Activated CD4-positive, CD25-positive, alpha-beta regulatory T cell treated with anti-CD3 and anti-CD28 coated beads, Interleukin-2, amount 50 U/mL, for 24 hours (primary cell): Measurements from ENCODE around the gene NEXN.
A peak's percentile ranks its signal among the peaks of the same experiment; 100 is the strongest.

Experiments used
- ATAC-seq, 2 donors: fragments of 150-1000 bp; cut with Tn5 transposase; one replicate each; pipeline ENCODE4 v1.10.0; 2021; ENCODE audit warnings: mild to moderate bottlenecking in 1 of 2, moderate library complexity in 1 of 2

NEXN gene

DNA sequence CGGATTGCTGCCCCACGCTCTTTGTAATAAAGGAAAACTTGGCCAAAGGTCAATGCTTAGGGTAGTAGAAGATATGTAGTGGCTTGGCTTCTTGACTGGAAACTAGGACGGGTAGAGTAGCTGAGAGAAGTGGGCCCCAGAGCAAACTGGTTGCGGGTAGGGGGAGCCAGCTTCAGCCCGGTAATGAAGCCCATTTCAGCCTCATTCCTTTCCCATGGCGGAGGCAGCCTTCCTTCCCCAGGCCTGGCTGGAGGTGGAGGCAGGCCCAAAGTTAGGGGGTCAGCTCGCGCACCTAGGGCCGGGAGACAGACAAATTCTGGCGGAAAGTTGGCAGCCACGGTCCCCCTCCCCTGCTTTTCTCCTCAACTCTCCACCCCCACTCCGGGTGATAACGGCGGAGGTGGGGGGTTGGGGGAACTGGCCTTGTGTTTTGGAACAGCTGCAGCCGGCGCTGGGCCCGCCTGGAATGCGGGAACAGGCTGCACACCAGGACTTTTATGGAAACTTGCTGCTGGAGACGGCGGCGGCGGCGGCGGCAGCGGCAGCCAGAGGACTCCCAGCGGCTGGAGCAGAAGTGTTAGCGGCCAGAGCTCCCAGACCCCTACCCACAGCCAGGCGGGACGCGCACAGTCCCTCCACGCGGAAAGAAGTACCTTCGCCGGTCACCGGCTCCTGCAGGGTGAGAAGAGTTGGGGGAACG is at the start of gene NEXN:
Gene NEXN (plus strand): TSS at position 544 of the 700 bp plus-strand sequence. CDS start 27,483 bp downstream, outside the sequence.
- no peak for ATAC-seq

DNA sequence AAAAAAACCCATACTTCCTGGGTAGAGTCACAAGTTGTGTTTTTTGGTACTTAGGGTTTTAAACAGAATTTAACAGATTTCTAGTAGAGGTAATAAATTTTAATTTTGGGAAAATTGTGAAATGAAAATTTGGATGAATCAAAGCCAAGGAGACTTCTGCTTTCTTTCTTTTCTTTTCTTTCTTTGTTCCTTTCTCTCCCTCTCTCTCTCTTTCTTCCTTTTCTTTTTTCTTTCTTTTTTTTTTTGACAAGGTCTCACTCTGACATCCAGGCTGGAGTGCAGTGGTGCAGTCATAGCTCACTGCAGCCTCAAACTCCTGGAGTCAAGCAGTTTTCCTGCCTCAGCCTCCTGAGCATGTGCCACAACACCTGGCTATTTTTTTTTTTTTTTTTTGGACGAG is 46.9 kb upstream of the NEXN start:
- ATAC-seq: no peak

DNA sequence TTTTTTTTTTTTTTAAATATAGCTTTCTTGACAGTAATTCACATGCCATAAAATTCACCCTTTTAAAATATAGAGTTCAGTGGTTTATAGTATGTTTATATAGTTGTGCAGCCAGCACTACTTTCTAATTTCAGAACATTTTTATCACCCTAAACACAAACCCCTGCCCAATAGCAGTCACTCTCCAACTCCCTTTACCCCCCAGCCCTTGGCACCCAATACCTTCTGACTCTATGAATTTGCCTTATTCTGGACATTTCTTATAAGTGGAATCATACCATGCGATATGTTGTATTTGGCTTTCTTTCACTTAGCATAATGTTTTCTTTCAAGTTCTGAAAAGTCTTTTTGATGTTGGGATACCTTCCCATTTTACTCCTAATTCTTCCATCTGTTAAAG is 42.5 kb upstream of the NEXN start:
- ATAC-seq: no peak

DNA sequence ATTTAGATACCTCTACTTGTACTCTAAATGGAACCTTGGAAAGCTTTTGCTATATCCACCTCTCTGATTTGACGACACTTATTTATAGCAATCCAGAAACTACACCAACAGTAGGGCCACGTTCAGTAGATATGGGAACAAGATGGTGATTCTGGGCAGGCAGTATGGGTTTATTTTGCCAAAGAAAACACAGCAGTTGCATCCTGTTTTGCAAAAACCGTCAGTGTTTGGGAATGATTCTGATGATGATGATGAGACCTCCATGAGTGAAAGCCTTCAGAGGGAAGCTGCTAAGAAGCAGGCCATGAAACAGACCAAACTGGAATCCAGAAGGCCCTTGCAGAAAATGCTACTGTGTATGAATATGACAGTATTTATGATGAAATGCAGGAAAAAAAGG is 41.5 kb upstream of the NEXN start:
- no peak for ATAC-seq

DNA sequence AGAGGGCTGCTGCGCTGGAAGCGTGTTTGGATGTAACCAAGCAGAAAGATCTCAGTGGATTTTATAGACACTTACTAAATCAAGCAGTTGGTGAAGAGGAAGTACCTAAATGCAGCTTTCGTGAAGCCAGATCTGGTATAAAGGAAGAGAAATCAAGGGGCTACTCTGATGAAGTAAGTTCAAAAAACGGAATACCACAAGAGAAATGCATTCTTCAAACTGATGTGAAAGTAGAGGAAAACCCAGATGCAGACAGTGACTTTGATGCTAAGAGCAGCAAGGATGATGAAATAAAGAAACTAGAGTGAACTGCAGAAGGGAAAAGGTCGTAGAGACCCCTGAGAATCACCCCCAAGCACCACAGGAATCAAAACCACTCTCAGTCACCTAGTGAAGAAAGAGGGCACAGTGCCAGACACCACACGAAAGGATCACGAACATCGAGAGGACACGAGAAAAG is 40.8 kb upstream of the NEXN start:
- no peak for ATAC-seq

DNA sequence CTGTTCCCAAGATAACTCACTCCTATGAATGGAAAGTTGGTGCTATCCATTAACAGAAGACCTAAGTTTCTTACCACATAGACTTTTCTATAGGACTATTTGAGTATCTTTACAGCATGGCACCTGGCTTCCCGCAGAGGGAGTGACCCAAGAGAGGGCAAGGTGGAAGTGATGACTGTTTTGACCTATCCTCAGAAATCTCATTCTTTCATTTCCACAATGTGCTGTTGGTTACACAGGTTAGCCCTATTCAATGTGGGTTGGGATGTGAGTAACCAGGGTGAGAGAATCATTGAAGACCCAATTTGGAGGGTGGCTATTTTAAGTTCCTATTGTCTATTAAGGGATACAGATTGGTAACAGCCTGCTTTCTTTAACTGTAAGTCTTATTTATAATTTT is 38.3 kb upstream of the NEXN start:
- ATAC-seq: no peak

DNA sequence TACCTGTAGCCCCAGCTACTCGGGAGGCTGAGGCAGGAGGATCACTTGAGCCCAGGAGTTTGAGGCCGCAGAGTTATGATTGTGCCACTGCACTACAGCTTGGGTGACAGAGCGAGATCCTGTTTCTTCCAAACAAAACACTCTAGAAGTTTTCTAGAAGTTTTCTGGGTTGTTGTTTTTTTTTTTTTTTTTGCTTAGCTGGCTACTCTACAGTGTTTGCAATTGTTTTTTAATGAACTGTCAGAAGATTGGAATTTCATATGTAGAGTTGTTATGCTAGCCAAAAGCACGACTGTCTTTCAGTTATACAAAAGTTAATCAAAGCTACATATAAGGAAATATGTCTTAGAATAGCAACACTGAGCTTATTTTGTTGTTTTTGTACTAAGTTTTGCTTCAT is 30.9 kb upstream of the NEXN start:
- ATAC-seq: no peak

DNA sequence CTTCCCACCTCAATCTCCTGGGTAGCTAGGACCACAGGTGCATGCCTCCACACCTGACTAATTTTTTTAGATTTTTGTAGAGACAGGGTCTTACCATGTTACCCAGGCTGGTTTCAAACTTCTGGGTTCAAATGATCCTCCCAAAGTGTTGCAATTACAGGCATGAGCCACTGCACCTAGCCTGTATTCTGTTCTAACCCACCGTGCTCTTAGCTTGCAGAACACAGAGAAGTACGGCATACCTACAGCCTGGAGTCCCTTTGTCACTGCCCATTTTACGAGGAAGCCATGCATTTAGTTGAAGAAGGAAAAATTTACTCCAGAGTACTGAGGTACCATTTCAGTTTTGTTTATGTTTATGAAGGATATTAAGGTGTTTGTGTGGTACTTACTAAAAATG is 29.7 kb upstream of the NEXN start:
- ATAC-seq: no peak

DNA sequence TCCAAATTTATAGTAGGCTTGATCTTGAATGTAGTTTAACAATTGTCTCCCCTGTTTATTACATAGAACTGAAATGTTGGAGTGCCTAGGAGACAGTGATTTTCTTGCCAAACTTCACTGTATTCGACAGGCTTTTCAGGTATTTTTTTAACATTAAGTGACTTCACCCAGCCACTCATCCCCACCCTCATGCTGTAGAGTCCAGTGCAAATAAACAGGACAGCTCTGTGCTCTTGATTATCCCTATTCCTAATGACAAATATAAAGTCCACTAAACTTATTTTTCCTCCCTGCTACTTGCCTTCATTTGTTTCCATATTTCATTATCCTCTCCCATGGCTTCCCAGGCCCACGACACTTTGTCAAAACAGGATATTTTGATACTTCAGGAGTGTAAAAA is 29.2 kb upstream of the NEXN start:
- ATAC-seq: no peak

DNA sequence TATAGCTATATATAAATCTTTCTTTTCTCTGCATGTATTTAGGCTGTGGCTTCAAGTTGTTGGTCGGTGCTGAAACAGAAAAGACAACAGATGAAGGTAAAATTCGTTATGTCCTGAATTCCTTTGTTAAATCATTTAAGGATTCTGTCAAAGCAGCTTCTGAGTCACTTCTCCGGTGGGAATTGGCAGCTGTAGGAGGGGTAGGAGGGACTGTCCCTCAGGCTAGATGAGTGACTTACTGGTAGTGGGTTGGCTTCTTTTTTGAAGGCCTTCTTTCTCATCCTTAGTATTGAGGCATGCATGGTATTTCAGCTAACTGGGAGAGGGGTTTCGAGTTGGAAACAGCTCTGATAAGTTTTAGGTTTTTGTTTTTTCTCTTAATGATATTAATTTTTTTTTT is 22.1 kb upstream of the NEXN start:
- ATAC-seq: no peak

DNA sequence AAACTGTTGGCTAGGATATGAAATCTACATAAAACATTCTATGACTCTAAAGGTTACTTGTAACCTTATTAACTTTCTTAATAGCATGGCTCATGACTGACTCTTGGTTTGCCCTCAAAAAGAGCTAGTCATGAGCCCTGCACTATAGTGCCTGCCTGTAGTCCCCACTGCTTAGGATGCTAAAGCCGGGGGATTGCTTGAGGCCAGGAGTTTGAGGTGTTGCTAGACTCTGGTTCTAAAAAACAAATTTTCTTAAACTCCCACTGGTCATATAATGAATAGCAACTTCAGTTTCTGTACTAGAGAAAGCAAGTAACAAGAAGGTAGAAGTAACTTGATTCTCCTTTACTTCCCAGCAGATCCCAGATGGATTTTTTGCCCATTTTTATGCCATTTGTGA is 15.8 kb upstream of the NEXN start:
- no peak for ATAC-seq

DNA sequence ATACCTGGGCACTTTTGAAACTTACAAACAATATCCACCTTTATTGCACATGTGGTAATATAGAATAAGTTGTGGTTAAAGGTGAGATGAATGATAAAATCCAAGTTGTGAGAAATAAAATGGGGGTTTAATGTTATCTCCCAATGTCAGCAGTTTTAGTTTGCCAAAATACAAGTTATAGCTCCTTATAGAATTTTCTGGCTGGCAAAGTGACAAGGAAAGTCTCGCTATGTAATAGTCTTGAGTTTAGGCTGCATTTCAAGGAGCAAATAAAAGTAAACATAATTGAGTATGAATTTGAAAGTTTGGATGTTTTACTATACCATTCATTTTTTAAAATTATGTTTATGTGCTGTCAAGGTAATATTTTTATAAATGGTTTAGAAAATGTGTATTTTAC is 15.0 kb upstream of the NEXN start:
- ATAC-seq: no peak

DNA sequence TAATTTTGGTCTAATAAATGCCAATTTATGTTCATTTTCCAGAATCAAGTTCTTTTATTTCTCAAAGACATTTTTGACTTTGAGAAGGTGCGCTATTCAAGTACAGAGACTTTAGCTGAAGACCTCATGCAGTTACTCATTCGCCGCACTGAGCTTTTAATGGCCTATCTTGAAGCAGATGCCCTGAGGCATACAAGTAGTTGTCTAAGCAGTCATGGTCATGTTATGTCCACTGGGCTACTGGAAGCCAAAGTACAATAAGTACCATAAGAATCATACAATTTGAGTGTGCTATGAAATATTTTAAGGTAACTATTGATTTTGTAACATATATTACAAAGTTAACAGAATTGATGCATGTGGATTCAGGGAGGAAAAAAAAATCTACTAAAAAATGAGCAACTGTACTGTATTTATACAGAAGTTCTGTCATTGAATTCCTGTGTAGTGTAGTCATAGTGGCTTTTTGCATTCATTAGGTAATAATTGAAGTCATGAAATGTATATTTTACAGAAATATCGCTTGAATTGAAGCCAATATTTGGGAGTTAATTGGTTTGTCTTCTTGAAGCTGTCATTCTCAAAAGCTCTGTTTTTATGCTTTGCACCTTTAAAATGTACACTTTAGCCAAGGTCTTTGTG is 13.5 kb upstream of the NEXN start:
- no peak for ATAC-seq

DNA sequence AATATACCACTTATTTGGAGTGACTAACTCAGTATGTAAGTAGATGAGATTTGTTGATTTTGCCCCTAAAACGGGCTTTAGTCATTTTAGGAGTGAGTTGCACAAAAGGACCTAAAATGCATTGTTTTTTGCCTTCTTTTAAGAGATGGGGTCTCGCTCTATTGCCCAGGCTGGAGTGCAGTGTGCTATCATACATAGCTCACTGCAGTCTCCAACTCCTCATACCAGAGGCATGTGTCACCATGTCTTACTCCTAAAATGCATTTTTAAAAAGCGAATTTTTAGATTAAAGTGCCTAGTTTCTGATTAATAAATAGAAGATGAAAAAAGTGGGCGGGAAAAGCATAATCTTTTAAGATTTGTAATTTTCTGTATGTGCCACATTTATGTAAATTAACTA is 11.5 kb upstream of the NEXN start:
- ATAC-seq: no peak

DNA sequence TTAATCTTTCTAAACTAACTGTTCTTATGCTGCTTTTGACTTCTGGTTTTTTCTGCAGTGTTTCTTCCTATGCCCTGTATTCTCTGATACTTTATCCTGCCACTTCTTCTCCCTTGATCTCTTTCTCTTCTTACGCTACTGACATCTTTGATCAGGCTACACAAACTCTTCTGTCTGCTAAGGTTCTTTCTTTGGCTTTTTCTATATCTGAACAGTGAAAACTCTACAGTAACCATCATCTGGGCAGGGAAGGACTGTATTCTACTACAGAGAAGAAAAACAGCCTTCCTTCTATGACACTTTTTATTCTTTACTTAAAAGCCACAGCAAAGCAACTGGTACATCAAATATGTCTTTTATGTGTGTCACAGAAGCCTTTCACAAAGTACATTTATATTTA is 7.4 kb upstream of the NEXN start:
- no peak for ATAC-seq

DNA sequence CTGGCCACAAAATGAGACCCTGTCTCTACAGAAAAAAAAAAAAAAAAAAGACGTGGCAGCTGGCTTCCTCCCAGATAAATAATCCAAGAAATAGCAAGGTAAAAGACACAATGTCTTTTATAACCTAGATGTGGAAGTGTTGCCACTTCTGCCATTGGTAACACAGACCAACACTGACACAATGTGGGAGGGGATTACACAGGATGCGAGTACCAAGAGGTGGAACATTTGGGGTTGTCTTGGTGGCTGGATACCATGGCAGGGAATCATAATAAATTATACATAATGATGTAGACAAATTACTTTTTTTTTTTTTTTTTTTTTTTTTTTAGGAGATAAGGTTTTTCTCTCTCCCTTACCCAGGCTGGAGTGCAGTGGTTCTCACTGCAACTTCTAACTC is 6.0 kb upstream of the NEXN start:
- ATAC-seq: no peak

DNA sequence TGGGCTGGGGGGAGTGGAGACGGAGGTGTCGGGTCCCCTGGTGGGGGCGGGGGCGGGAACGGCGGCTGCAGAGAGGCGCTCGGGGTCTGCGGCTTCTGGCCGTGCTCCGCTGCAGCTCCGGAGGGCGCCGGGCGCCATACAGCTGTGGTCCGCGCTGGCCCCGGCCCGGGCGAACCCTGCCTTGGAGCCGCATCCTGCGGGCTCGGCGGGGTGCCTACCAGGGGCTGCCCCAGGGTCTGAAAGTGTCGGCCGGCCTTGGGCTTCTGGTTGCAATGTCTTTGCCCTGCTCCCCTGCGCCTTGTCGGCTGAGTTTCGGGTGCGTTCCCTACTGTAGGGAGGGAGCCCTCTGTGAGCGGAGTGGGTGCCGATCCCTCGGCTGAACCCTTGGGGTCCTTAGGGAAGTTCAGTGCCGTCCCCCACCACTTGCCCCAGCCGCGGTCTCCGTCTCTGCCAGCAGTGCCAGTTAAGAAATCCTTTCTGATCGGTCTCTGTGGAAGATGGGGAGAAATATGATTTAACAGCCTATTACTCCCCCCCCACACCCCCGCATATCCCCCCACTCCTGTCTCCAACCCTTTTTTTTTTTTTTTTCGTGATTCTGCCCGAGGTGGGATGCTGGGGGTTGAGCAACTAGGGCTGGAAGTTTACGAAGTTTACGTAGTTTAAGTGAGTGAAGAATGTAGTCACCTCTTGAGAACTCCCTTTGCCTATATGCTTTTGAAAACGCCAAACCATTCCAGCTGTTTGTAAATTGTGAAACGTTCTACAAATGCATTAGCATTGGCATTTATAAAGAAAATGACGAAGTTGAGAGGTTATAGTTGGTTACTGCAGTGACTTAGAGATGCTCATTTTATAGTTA is 588 bp downstream of the NEXN start:
- ATAC-seq: peak; percentile 49 to 58

DNA sequence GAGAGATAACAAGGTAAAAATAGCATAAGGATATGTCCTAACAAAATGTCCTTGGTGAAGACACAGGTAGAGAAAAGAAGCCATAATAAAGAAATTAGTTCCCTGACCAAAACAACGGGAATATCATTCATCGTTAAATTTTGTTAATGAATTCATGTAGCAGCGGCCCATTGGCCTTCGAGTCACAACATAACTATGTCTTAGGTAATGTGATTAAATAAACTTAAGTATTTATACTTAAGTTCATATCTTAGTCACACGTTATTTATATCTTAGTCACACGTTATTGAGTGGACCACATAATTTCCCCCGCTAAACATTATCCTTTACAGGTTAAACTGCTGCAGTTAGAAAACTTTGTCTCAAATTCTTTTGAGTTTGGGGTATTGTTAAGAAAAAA is 1.2 kb downstream of the NEXN start:
- no peak for ATAC-seq

DNA sequence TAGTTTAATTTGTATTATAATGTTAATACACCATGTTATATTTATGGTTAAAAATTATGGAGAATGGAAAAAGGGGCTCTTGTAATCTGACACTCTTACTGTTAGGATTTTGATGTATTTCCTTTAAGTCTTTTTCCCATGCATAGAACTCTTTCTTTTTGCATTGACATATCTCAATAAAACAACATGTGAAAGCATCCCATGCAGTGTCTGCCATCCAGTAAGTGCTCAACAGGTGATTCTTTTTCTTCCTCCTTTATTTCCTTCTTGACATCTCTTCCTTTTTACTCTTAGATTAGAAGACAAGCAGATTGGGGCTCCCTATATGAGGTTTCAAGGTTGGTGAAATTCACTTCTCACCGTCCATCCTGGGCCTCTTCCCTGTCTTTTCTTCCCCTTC is 2.8 kb downstream of the NEXN start:
- no peak for ATAC-seq

DNA sequence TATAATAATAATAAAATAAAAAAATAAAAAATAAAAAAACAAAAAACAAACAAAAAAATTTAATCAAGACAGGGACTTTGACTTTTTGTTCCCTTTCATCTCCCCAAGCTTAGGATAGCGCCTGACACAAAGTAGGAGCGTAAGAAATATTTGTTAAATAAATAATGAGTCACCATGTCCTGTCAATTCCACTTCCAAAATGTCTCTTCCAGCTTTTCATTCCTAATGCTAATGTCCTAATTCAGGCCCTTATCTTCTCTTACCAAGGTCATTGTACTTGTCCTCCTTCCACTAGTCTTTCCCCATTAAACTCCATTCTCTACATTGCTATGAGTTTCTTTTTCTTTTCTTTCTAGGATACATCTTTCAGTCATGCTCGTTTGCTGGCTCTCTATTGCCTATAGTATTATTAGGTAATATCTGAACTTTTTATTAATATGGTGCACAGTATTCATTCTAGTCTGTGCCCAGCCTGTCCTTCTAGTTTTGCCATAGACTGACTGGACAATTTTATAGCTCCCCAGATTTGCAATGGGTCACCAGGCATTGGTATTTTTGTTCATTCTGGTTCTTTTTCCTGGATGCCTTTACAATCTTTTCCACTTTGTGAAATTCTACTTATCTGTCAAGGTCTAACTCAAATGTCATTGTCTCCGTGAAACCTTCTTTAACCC is 11.4 kb downstream of the NEXN start:
- ATAC-seq: no peak

DNA sequence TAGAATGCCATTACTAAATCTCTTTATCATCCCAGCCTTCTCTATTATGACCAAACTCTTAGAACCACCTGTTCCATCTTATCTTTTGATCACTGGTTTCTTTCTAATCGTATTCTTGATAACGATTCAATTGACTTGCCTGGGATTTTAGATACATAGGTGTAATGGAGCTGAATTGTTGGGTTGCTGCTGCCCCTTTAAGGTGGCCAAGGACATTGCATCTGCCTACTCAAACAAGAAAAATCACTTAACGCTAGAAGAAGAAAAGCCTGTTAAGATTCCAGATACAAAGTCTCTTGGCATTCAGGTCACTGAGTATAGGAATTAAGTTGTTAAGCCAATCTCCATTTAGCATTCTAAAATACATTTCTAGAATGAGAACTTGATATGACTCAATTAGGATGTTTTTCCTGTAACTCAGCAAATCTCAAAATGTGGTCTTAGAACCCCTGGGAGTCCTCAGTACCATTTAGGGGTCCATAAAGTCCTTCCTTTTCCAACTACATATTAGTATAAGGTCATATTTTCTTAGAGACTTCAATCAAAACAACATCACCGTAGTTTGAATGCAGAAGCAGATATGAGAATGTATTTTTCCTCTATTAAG is 12.4 kb downstream of the NEXN start:
- ATAC-seq: no peak

DNA sequence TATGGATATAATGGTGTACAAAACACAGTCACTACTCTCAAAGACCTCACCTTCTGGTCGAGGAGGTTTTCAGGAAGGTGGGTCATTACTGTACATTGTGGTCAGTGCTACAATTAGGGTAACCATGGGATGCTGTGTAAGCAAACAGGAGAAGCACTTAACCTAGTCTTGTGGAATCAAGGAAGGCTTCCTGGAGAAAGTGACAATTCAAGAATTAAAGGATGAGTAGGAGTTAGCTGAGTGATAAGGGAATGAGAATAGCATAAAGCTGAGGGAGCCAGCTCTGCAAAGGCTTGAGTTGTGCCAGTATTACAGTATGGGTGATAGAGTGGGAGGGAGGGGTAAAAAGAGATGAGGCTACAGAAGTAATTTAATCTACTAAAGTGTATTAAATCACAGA is 17.2 kb downstream of the NEXN start:
- ATAC-seq: no peak

DNA sequence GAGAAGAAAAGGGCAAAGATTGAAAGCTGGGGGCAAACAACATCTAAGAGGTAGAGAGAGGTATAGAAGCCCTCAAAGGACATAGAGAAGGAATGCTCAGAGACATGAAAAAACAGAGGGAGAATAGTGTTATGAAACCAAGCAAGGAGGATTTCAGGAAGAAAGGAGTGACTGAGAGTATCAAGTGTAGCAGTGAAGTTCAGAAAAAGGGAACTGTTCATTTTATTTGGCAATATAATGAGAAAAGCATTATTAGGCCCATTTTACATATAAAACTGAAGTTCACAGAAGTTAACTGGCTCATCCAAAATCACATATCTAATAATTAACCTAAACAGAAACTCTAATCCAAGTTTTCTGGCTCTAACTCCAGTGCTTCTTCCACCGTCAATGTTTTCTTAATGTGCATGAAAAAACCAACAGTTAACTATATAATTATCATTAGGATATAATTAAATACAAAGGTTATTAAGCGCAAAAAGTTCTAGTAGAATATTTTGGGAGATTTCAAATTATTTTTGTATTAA is 17.7 kb downstream of the NEXN start:
- no peak for ATAC-seq
